HG03342 (cell line): Measurements from ENCODE around the gene SLC6A18.

ENCODE experiments used
- ATAC-seq: cut with Tn5 transposase; IDR thresholded peaks from one replicate; pipeline ENCODE4 v1.9.1; 2021; ENCODE audit warnings: mild to moderate bottlenecking, moderate library complexity; ENCODE audit not compliant: unreplicated experiment

Gene SLC6A18

GRCh38 chr5:1225081-1225480 is at the start of gene SLC6A18:
Gene SLC6A18 (plus strand): TSS chr5:1225381. CDS start chr5:1225478, 97 bp downstream.
- ATAC-seq: no peak

- no peak for ATAC-seq
Observed at GRCh38 chr5:1175801-1176472, 49.2 kb upstream of the SLC6A18 start.

- no peak for ATAC-seq
Observed at GRCh38 chr5:1176473-1177391, 48.4 kb upstream of the SLC6A18 start.

- no peak for ATAC-seq
Observed at GRCh38 chr5:1177826-1178528, 47.2 kb upstream of the SLC6A18 start.

GRCh38 chr5:1178529-1179382 is 46.4 kb upstream of the SLC6A18 start:
- ATAC-seq: no peak

- ATAC-seq: no peak
Observed at GRCh38 chr5:1179383-1179715, 45.8 kb upstream of the SLC6A18 start.

- ATAC-seq: no peak
Observed at GRCh38 chr5:1180096-1180495, 45.1 kb upstream of the SLC6A18 start.

- no peak for ATAC-seq
Observed at GRCh38 chr5:1180841-1181271, 44.3 kb upstream of the SLC6A18 start.

GRCh38 chr5:1181451-1182359 is 43.5 kb upstream of the SLC6A18 start:
- ATAC-seq: no peak

GRCh38 chr5:1182360-1182632 is 42.9 kb upstream of the SLC6A18 start:
- no peak for ATAC-seq

- no peak for ATAC-seq
Observed at GRCh38 chr5:1182633-1183423, 42.4 kb upstream of the SLC6A18 start.

GRCh38 chr5:1183424-1184162 is 41.6 kb upstream of the SLC6A18 start:
- ATAC-seq: no peak

- no peak for ATAC-seq
Observed at GRCh38 chr5:1184163-1184470, 41.1 kb upstream of the SLC6A18 start.

- no peak for ATAC-seq
Observed at GRCh38 chr5:1184481-1184880, 40.7 kb upstream of the SLC6A18 start.

GRCh38 chr5:1185038-1185627 is 40.0 kb upstream of the SLC6A18 start:
- ATAC-seq: no peak

- ATAC-seq: no peak
Observed at GRCh38 chr5:1185629-1186350, 39.4 kb upstream of the SLC6A18 start.
